Astrocyte (in vitro differentiated cells and primary cell): ENCODE measurements around the gene TARS2.

Experiments
- EZH2 ChIP-seq: IDR thresholded peaks from 2 replicates; pipeline ENCODE4 v1.6.1; 2012; ENCODE audit warnings: mild to moderate bottlenecking, low read length, inconsistent platforms; ENCODE audit not compliant: insufficient read depth
- TF ChIP-seq, protein P1 (sequence below): IDR thresholded peaks from 2 replicates; pipeline ENCODE4 v1.5.1; 2011; ENCODE audit warnings: low read depth, mild to moderate bottlenecking, inconsistent platforms, low read length, moderate library complexity; ENCODE audit not compliant: insufficient read depth

GRCh38 chr1:150474869-150475268, 12.3 kb upstream of the TARS2 start:
- TF ChIP-seq, protein P1, sequence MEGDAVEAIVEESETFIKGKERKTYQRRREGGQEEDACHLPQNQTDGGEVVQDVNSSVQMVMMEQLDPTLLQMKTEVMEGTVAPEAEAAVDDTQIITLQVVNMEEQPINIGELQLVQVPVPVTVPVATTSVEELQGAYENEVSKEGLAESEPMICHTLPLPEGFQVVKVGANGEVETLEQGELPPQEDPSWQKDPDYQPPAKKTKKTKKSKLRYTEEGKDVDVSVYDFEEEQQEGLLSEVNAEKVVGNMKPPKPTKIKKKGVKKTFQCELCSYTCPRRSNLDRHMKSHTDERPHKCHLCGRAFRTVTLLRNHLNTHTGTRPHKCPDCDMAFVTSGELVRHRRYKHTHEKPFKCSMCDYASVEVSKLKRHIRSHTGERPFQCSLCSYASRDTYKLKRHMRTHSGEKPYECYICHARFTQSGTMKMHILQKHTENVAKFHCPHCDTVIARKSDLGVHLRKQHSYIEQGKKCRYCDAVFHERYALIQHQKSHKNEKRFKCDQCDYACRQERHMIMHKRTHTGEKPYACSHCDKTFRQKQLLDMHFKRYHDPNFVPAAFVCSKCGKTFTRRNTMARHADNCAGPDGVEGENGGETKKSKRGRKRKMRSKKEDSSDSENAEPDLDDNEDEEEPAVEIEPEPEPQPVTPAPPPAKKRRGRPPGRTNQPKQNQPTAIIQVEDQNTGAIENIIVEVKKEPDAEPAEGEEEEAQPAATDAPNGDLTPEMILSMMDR, result no peak
- TF ChIP-seq EZH2, result no peak
